ENCODE measurements around the gene ZMAT3.
"Not testable (repeated sequence)": the region's sequence is repeated elsewhere in the genome, so short reads cannot be mapped to it uniquely, and the experiment has no call there.

The ZMAT3 gene

GRCh38 chr3:179071323-179072099, at the start of gene ZMAT3:
ZMAT3 (minus strand) TSS chr3:179071809; CDS start chr3:179067752, 4,057 bp downstream.
- peak within 1 kb of the TSS; percentile 55 to 96 (median 79) for H3K4me3 ChIP-seq
- peak within 1 kb of the TSS; percentile 69 to 98 (median 91) for H3K27ac ChIP-seq

GRCh38 chr3:179116816-179117215, 45.2 kb upstream of the ZMAT3 start:
- H3K27ac ChIP-seq: no peak overlapping the region
- no peak overlapping the region for H3K4me3 ChIP-seq

GRCh38 chr3:179115444-179115843, 43.8 kb upstream of the ZMAT3 start:
- not testable (repeated sequence) for H3K27ac ChIP-seq, H3K4me3 ChIP-seq

- H3K27ac ChIP-seq: no peak overlapping the region
- no peak overlapping the region for H3K4me3 ChIP-seq
Measured at GRCh38 chr3:179113903-179114302, 42.3 kb upstream of the ZMAT3 start.

GRCh38 chr3:179108086-179108485, 36.5 kb upstream of the ZMAT3 start:
- no peak overlapping the region for H3K4me3 ChIP-seq

GRCh38 chr3:179107617-179108016, 36.0 kb upstream of the ZMAT3 start:
- H3K27ac ChIP-seq: no peak overlapping the region
- no peak overlapping the region for H3K4me3 ChIP-seq

More at GRCh38 chr3:179108086-179108485, 36.5 kb upstream of the ZMAT3 start:
- no peak overlapping the region for H3K27ac ChIP-seq

GRCh38 chr3:179105881-179106280, 34.3 kb upstream of the ZMAT3 start:
- H3K4me3 ChIP-seq: no peak overlapping the region
- H3K27ac ChIP-seq: no peak overlapping the region

- H3K27ac ChIP-seq: no peak overlapping the region
- H3K4me3 ChIP-seq: no peak overlapping the region
Measured at GRCh38 chr3:179100652-179101051, 29.0 kb upstream of the ZMAT3 start.

- Histone ChIP-seq H3K27ac (peak overlapping the region in 1 of 21 experiments; percentile 39), H3K4me3 (no peak overlapping the region)
Measured at GRCh38 chr3:179098388-179099077, 26.9 kb upstream of the ZMAT3 start.

- Histone ChIP-seq H3K27ac (no peak overlapping the region), H3K4me3 (no peak overlapping the region)
Measured at GRCh38 chr3:179093807-179094206, 22.2 kb upstream of the ZMAT3 start.

GRCh38 chr3:179091113-179091512, 19.5 kb upstream of the ZMAT3 start:
- H3K4me3 ChIP-seq: no peak overlapping the region
- H3K27ac ChIP-seq: no peak overlapping the region

GRCh38 chr3:179088306-179088705, 16.7 kb upstream of the ZMAT3 start:
- no peak overlapping the region for H3K27ac ChIP-seq
- no peak overlapping the region for H3K4me3 ChIP-seq

GRCh38 chr3:179083977-179084376, 12.4 kb upstream of the ZMAT3 start:
- Histone ChIP-seq H3K27ac (no peak overlapping the region), H3K4me3 (no peak overlapping the region)

- H3K27ac ChIP-seq: no peak overlapping the region
- no peak overlapping the region for H3K4me3 ChIP-seq
Measured at GRCh38 chr3:179082416-179082815, 10.8 kb upstream of the ZMAT3 start.

GRCh38 chr3:179081885-179082284, 10.3 kb upstream of the ZMAT3 start:
- no peak overlapping the region for H3K27ac ChIP-seq
- H3K4me3 ChIP-seq: no peak overlapping the region

GRCh38 chr3:179079537-179079936, 7.9 kb upstream of the ZMAT3 start:
- no peak overlapping the region for H3K27ac ChIP-seq
- no peak overlapping the region for H3K4me3 ChIP-seq

- no peak overlapping the region for H3K27ac ChIP-seq
- H3K4me3 ChIP-seq: no peak overlapping the region
Measured at GRCh38 chr3:179076243-179077027, 4.8 kb upstream of the ZMAT3 start.

GRCh38 chr3:179074656-179075055, 3.0 kb upstream of the ZMAT3 start:
- Histone ChIP-seq H3K4me3 (no peak overlapping the region), H3K27ac (no peak overlapping the region)

- no peak overlapping the region for H3K27ac ChIP-seq
- H3K4me3 ChIP-seq: no peak overlapping the region
Measured at GRCh38 chr3:179073816-179074215, 2.2 kb upstream of the ZMAT3 start.

GRCh38 chr3:179072100-179072438, 460 bp upstream of the ZMAT3 start:
- Histone ChIP-seq H3K27ac (peak overlapping the region; percentile 69 to 98 (median 91)), H3K4me3 (peak overlapping the region; percentile 55 to 96 (median 79))

- H3K27ac ChIP-seq: peak overlapping the region in 20 of 21 experiments; percentile 81 to 98 (median 92)
- H3K4me3 ChIP-seq: peak overlapping the region; percentile 55 to 96 (median 79)
Measured at GRCh38 chr3:179071027-179071322, 634 bp downstream of the ZMAT3 start.
